Spleen (tissue), 7 donors: ENCODE measurements around the gene IGLL5.

Experiments
- CTCF ChIP-seq, 11 experiments: fragments of 200-600 bp in 7 of 11; fragments of 450-650 bp in 4 of 11; sonication (generic) in 4 of 11; IDR thresholded peaks in 8 of 11; conservative IDR thresholded peaks in 3 of 11; 1 replicate in 7 of 11; 2 replicates in 4 of 11; pipeline versions ENCODE4 v1.4.0 to v1.8.0; 2016 to 2021; ENCODE audit warnings: antibody characterized with exemption in 11 of 11, inconsistent platforms in 4 of 11, mild to moderate bottlenecking in 1 of 11
- POLR2A ChIP-seq, 3 donors: fragments of 450-650 bp; IDR thresholded peaks; one replicate each; pipeline ENCODE4 v1.5.1; 2017; ENCODE audit warnings: antibody characterized with exemption in 3 of 3, mild to moderate bottlenecking in 1 of 3
- POLR2AphosphoS5 ChIP-seq, 3 donors: sonication (generic); formaldehyde crosslinking; IDR thresholded peaks; one replicate each; pipeline ENCODE4 v1.5.1; 2017; ENCODE audit warnings: antibody characterized with exemption in 3 of 3
- donor health status: DM: no; HTN: no; CAD: no; lungs with moderate emphysema.
- donor health status: DM: no; HTN: no; CAD: no.
- donor health status: DM: no; HTN: no; CAD: no.

GRCh38 chr22:22882033-22882717, 5.4 kb upstream of the IGLL5 start:
- TF ChIP-seq POLR2AphosphoS5 (IDR thresholded peaks at IDR 0.05): peak in 1 of 3 donors; percentile 43
- no peak for TF ChIP-seq CTCF (IDR thresholded peaks at IDR 0.05 in 8 of 11, conservative IDR thresholded peaks at IDR 0.05 in 3 of 11)
- no peak for TF ChIP-seq POLR2A (IDR thresholded peaks at IDR 0.05)
